AG04450 (cell line): ENCODE measurements around the gene SCUBE3. TPM values are rescaled to one million over a fixed set of nuclear protein-coding genes. Genes with fewer than 3 reads are reported as not detected.

Source experiments
- CTCF ChIA-PET: fragments of 300-600, 350-600 bp; formaldehyde crosslinking; extraction: SDS; loops from one replicate; lab custom pipeline; 2022; ENCODE audit warnings: antibody characterized with exemption, inconsistent platforms; lab: Charles Lee
- POLR2A ChIA-PET: fragments of 350-600 bp; formaldehyde crosslinking; extraction: SDS; loops from one replicate; lab custom pipeline; 2021; ENCODE audit warnings: antibody characterized with exemption, inconsistent platforms; lab: Yijun Ruan, JAX
- DNase-seq: peaks from one replicate; pipeline ENCODE4 v3.0.0-alpha.2; 2011; ENCODE audit warnings: low read depth, low spot score
- H3K27ac ChIP-seq: one replicate; pipeline ENCODE4 v1.5.1; 2012; ENCODE audit warnings: low read depth, low read length, control low read depth
- H3K27me3 ChIP-seq: one replicate; pipeline ENCODE4 v1.6.0; 2012; ENCODE audit warnings: low read length; ENCODE audit not compliant: control insufficient read depth, insufficient read depth
- H3K4me3 ChIP-seq: 2 replicates; pipeline ENCODE4 v1.5.1; 2011; ENCODE audit warnings: mild to moderate bottlenecking, low read depth, low read length, control low read depth
- H3K9me3 ChIP-seq: 2 replicates; pipeline ENCODE4 v1.5.1; 2012; ENCODE audit warnings: low read length; ENCODE audit not compliant: control insufficient read depth, insufficient read depth
- polyA plus RNA-seq: library from polyadenylated mRNA; depleted of rRNA; stranded (reverse); fragments of >200 nt; gene quantifications from 2 replicates; pipeline ENCODE4 v1.2.3, GENCODE V29; 2011
- TF ChIP-seq, protein P1 (sequence below): IDR thresholded peaks from 2 replicates; pipeline ENCODE4 v1.5.1; 2011; ENCODE audit warnings: low read depth, low read length, control low read depth, inconsistent platforms

The SCUBE3 gene
- polyA plus RNA-seq, 1 experiment, result 6.7 TPM

DNA sequence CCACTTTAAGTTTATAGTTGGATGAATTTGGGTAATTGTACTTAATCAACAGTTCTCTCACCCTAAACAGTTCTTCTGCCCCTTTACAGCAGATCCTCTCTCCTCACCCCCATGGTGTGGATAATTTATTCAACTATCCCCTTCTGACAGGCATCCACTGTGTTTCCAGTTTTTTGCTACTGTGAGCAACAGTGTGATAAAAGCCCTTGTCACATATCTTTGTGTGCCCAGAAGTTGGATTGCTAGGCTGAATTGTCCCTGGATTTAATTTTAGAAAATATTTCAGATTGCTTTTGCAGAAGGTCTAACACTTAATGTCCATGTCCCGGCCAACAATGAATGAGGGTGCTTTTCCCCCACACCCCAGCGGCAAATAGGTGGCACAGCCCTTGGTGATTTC lies 30.5 kb upstream of the SCUBE3 start:
- Histone ChIP-seq H3K4me3 (no peak overlapping the region), H3K27ac (no peak overlapping the region), H3K9me3 (no peaks in the 10 kb centered on the region; the same call in 1 of the 2 replicates), H3K27me3 (no peaks in the 10 kb centered on the region)
- ChIA-PET CTCF (no interaction called here), POLR2A (no interaction called here)
- no peak for DNase-seq
- TF ChIP-seq, protein P1, sequence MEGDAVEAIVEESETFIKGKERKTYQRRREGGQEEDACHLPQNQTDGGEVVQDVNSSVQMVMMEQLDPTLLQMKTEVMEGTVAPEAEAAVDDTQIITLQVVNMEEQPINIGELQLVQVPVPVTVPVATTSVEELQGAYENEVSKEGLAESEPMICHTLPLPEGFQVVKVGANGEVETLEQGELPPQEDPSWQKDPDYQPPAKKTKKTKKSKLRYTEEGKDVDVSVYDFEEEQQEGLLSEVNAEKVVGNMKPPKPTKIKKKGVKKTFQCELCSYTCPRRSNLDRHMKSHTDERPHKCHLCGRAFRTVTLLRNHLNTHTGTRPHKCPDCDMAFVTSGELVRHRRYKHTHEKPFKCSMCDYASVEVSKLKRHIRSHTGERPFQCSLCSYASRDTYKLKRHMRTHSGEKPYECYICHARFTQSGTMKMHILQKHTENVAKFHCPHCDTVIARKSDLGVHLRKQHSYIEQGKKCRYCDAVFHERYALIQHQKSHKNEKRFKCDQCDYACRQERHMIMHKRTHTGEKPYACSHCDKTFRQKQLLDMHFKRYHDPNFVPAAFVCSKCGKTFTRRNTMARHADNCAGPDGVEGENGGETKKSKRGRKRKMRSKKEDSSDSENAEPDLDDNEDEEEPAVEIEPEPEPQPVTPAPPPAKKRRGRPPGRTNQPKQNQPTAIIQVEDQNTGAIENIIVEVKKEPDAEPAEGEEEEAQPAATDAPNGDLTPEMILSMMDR, result no peak

DNA sequence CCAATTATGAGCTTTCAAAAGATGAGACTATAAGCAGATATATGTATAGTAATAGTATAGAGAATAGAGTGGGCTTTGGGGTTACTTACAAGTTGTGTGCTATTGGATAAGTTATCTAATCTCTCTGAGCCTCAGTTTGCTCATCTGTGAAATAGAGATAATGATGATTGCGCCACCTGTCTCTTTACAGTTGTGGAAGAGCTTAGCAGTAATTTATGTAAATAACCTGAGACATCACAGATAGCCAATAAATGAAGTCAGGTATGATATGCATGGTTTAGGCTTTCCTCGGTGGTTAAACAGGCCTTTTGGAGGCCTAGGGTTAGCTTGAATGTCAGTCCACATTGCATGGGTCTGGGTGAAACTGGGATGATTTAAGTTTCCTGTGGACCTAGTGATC lies 29.8 kb upstream of the SCUBE3 start:
- TF ChIP-seq, protein P1, result no peak
- Histone ChIP-seq H3K9me3 (no peaks in the 10 kb centered on the region; the same call in 1 of the 2 replicates), H3K27ac (no peak overlapping the region), H3K27me3 (no peaks in the 10 kb centered on the region), H3K4me3 (no peak overlapping the region)
- CTCF ChIA-PET, result no interaction called here
- no peak for DNase-seq
- POLR2A ChIA-PET, result no interaction called here

DNA sequence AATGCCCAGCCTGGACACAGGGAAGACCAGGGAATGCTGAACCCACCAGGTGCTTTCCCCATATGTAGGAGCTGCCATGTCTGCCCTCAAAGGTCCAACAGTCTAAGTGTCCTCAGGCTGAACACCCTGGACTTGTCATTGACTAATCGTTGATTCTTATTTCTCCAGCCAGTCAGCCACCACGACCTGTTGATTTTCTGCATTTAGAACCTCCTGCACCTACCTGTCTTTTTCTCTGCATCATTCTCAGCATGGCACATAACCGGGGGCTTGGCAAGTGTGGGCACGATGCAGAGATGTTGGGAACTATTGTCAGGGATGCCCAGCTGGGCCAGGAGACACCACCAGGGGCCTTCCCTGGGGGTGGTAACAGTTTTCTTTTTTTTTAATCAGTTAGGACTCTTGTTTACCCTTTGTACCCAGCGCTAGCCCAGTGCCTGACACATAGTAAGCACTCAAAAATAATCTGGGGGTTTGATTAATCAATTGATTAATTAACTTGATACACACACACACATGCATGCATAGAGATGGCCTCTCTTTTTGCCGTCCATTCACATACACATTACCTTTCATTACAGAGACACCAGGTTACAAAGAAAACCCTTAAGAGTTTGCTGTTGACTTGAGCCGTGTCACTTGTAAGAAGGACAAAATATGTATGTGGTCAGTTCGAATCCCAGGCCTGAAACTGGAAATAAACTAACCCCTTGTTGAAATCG lies 29.0 kb upstream of the SCUBE3 start:
- no peak overlapping the region for H3K27ac ChIP-seq
- CTCF ChIA-PET, result interaction anchor here (0.6 to 0.7 kb wide), 2 partner anchors 24 to 1029 kb away, joined by 3 to 6 read pairs; no protein-coding TSS in a partner anchor

DNA sequence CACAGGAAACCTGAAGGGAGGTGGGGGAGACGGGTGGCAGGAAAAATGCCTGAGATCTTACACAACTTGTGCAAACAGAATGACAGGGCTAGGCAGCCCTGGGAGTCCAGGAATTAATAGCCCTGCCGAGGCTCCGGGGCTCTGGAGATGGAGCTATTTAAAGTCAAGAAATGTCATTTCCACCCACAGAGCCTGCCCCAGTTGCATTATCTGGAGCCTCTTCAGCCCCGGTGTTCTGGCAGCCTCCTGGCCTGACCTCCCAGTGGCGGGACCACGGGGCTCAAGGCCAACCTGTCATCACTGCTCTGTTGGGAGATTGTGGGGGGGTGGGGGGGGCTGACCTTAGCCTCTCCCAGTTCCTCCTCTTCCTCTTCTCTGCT lies 28.5 kb upstream of the SCUBE3 start:
- H3K9me3 ChIP-seq, result no peaks in the 10 kb centered on the region; the same call in 1 of the 2 replicates
- DNase-seq, result no peak
- POLR2A ChIA-PET, result no interaction called here
- H3K27ac ChIP-seq, result no peak overlapping the region
- H3K27me3 ChIP-seq, result no peaks in the 10 kb centered on the region
- no peak overlapping the region for H3K4me3 ChIP-seq
- TF ChIP-seq, protein P1, result no peak
- CTCF ChIA-PET, result interaction anchor here (0.6 to 1.3 kb wide), 3 partner anchors 17 to 1030 kb away, joined by 3 to 6 read pairs (median 3); no protein-coding TSS in a partner anchor

More for the DNA sequence above, 29.0 kb upstream of the SCUBE3 start:
- POLR2A ChIA-PET, result no interaction called here
- H3K9me3 ChIP-seq, result no peaks in the 10 kb centered on the region; the same call in 1 of the 2 replicates
- TF ChIP-seq, protein P1, result no peak
- no peak overlapping the region for H3K4me3 ChIP-seq
- no peak for DNase-seq
- H3K27me3 ChIP-seq, result no peaks in the 10 kb centered on the region

DNA sequence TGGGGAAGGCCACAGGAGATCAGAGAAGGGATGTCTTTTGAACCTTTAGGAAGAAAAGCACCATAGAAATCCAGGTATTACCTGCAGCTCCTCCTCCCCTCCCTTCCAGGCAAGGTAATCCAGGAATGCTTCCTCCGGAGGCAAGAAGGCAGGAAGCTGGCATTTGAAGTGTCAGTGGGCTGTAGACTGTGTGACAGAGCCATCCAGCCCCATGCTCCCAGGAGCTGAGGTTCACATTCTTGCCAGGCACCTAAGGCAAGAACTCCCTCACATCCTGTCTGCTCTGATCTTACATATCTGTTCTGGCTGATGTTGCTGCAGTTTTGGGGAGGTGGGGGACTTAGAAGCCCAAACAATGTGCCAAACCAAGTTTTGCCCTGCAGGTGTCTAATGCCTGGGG lies 27.8 kb upstream of the SCUBE3 start:
- CTCF ChIA-PET, result interaction anchor here (1.3 to 4.1 kb wide), 2 partner anchors 16 to 19 kb away, joined by 3 to 35 read pairs; no protein-coding TSS in a partner anchor
- no peaks in the 10 kb centered on the region for H3K27me3 ChIP-seq
- H3K4me3 ChIP-seq, result no peak overlapping the region
- no peak for DNase-seq
- H3K9me3 ChIP-seq, result no peaks in the 10 kb centered on the region; the same call in 1 of the 2 replicates
- TF ChIP-seq, protein P1, result no peak
- no peak overlapping the region for H3K27ac ChIP-seq
- POLR2A ChIA-PET, result no interaction called here
